ENCODE data around the gene PARP11. TPM values are rescaled to one million over a fixed set of nuclear protein-coding genes. Genes with fewer than 3 reads are reported as not detected.
A peak's percentile ranks its signal among the peaks of the same experiment; 100 is the strongest.

PARP11 gene
- 1 to 10 TPM; 1.3 to 7.9 (median 4.3) TPM for polyA plus RNA-seq
- long read RNA-seq, donor 1, full-length matches to known transcripts, result 1 of 1 reads
- long read RNA-seq, donor 1, partial matches to known transcripts, result 0 of 1 reads
- long read RNA-seq, donor 1, other reads (novel, unspliced or antisense), result 0 of 1 reads
- long read RNA-seq, donor 2, result 0 reads
- long read RNA-seq, donor 3, result 0 reads
- long read RNA-seq, donor 4, result 0 reads
- long read RNA-seq, donor 5, result 0 reads
- long read RNA-seq, donor 6, full-length matches to known transcripts, result 1 of 1 reads
- long read RNA-seq, donor 6, partial matches to known transcripts, result 0 of 1 reads
- long read RNA-seq, donor 6, other reads (novel, unspliced or antisense), result 0 of 1 reads
- long read RNA-seq, donor 7, result 0 reads
- long read RNA-seq, donor 8, full-length matches to known transcripts, result 1 of 1 reads
- long read RNA-seq, donor 8, partial matches to known transcripts, result 0 of 1 reads
- long read RNA-seq, donor 8, other reads (novel, unspliced or antisense), result 0 of 1 reads
- long read RNA-seq, donor 9, result 0 reads
- long read RNA-seq, donor 10, full-length matches to known transcripts, result 1 of 1 reads
- long read RNA-seq, donor 10, partial matches to known transcripts, result 0 of 1 reads
- long read RNA-seq, donor 10, other reads (novel, unspliced or antisense), result 0 of 1 reads

- DNase-seq (peak; percentile 98), FAIRE-seq (peak; percentile 84)
- Histone ChIP-seq H3K9me3 (ENCODE audit: control insufficient read depth in 2 of 2, insufficient read depth in 1 of 2, low read depth in 1 of 2, low read length in 1 of 2) (no peaks in the 10 kb centered on the region), H3K27ac (ENCODE audit: low read depth in 1 of 3, low read length in 2 of 3) (peak within 1 kb of the TSS; percentile 87 to 97 (median 89)), H3K36me3 (ENCODE audit: control insufficient read depth in 3 of 3, insufficient read depth in 2 of 3, low read depth in 1 of 3, low read length in 3 of 3) (no peaks in the 10 kb centered on the region), H3K4me3 (ENCODE audit: low read depth in 1 of 3, low read length in 3 of 3) (peak within 1 kb of the TSS; percentile 69 to 79 (median 72)), H3K27me3 (ENCODE audit: control insufficient read depth in 3 of 3, insufficient read depth in 3 of 3, low read length in 3 of 3) (no peaks in the 10 kb centered on the region), H3K4me1 (ENCODE audit: control insufficient read depth in 3 of 3, insufficient read depth in 2 of 3, low read depth in 1 of 3, low read length in 2 of 3) (peaks cover 2 to 9% (median 3%) of the 10 kb centered on the region in 3 donors)
- 0% methylated on average over 52 to 55 of the region's 55 CpGs for WGBS, 3 donors
Observed at GRCh38 chr12:3872800-3873636, at the start of gene PARP11. TSS of gene PARP11 (minus strand) at chr12:3873399. CDS start at chr12:3873229, 170 bp downstream.

DNA sequence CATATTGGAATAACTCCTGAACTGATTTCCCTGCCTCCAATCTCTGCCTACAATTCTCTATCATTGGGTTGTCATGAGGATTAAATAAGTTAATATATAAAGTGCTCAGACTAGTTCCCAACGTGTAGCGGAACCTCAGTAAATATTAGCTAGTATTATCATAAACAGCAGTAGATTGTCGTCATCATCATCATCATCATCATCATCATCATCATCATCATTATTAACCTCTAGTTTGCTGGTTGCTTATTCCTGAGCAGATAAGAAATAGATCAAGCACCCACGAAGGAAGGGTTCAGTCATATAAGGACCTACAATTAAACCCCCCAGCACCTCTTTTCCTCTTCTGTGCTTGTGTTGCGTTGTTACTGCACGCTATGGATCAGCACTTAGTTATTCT lies 48.8 kb upstream of the PARP11 start:
- H3K36me3 ChIP-seq (ENCODE audit: control insufficient read depth in 3 of 3, insufficient read depth in 2 of 3, low read depth in 1 of 3, low read length in 3 of 3), result no peaks in the 10 kb centered on the region
- DNase-seq, result no peak
- H3K9me3 ChIP-seq (ENCODE audit: control insufficient read depth in 2 of 2, insufficient read depth in 1 of 2, low read depth in 1 of 2, low read length in 1 of 2), result no peaks in the 10 kb centered on the region
- no peak overlapping the region for H3K27ac ChIP-seq (ENCODE audit: low read depth in 1 of 3, low read length in 2 of 3)
- WGBS, 3 donors, result 51 to 76% (median 53%) methylated on average over 6 of the region's 6 CpGs
- no peak for FAIRE-seq
- H3K27me3 ChIP-seq (ENCODE audit: control insufficient read depth in 3 of 3, insufficient read depth in 3 of 3, low read length in 3 of 3), result peaks cover 0 to 3% (median 0%) of the 10 kb centered on the region in 3 donors
- peaks cover 0 to 26% (median 2%) of the 10 kb centered on the region in 3 donors for H3K4me1 ChIP-seq (ENCODE audit: control insufficient read depth in 3 of 3, insufficient read depth in 2 of 3, low read depth in 1 of 3, low read length in 2 of 3)
- no peak overlapping the region for H3K4me3 ChIP-seq (ENCODE audit: low read depth in 1 of 3, low read length in 3 of 3)

GRCh38 chr12:3921526-3921925 lies 48.3 kb upstream of the PARP11 start:
- Histone ChIP-seq H3K4me1 (ENCODE audit: control insufficient read depth in 3 of 3, insufficient read depth in 2 of 3, low read depth in 1 of 3, low read length in 2 of 3) (peaks cover 0 to 26% (median 2%) of the 10 kb centered on the region in 3 donors), H3K36me3 (ENCODE audit: control insufficient read depth in 3 of 3, insufficient read depth in 2 of 3, low read depth in 1 of 3, low read length in 3 of 3) (no peaks in the 10 kb centered on the region), H3K9me3 (ENCODE audit: control insufficient read depth in 2 of 2, insufficient read depth in 1 of 2, low read depth in 1 of 2, low read length in 1 of 2) (no peaks in the 10 kb centered on the region), H3K4me3 (ENCODE audit: low read depth in 1 of 3, low read length in 3 of 3) (no peak overlapping the region), H3K27ac (ENCODE audit: low read depth in 1 of 3, low read length in 2 of 3) (peak overlapping the region in 1 of 3 donors; percentile 65), H3K27me3 (ENCODE audit: control insufficient read depth in 3 of 3, insufficient read depth in 3 of 3, low read length in 3 of 3) (peaks cover 0 to 3% (median 0%) of the 10 kb centered on the region in 3 donors)
- FAIRE-seq (no peak), DNase-seq (peak in 1 of 2 donors; percentile 24)
- 56 to 77% (median 69%) methylated on average over 3 of the region's 3 CpGs for WGBS, 3 donors

DNA sequence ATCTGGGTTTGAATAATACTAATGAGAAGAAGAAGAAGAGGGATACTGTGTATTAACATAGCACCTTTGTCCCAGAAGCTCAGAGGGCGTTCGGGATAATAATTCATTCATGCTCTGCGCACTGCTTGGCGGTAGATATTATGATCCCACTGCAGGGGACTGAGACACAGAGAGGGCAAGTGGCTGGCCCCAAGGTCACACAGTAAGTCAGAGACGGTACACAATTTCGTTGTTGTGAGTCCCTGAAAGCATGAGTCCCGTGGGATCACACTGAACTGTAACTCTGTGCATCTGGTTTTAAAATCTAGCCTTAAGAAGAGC lies 47.9 kb upstream of the PARP11 start:
- peaks cover 0 to 26% (median 2%) of the 10 kb centered on the region in 3 donors for H3K4me1 ChIP-seq (ENCODE audit: control insufficient read depth in 3 of 3, insufficient read depth in 2 of 3, low read depth in 1 of 3, low read length in 2 of 3)
- no peak for FAIRE-seq
- no peak overlapping the region for H3K4me3 ChIP-seq (ENCODE audit: low read depth in 1 of 3, low read length in 3 of 3)
- peak overlapping the region in 1 of 3 donors; percentile 65 for H3K27ac ChIP-seq (ENCODE audit: low read depth in 1 of 3, low read length in 2 of 3)
- 29 to 66% (median 37%) methylated on average over 7 of the region's 7 CpGs for whole genome bisulfite sequencing, 3 donors
- H3K27me3 ChIP-seq (ENCODE audit: control insufficient read depth in 3 of 3, insufficient read depth in 3 of 3, low read length in 3 of 3), result peaks cover 0 to 3% (median 0%) of the 10 kb centered on the region in 3 donors
- H3K9me3 ChIP-seq (ENCODE audit: control insufficient read depth in 2 of 2, insufficient read depth in 1 of 2, low read depth in 1 of 2, low read length in 1 of 2), result no peaks in the 10 kb centered on the region
- H3K36me3 ChIP-seq (ENCODE audit: control insufficient read depth in 3 of 3, insufficient read depth in 2 of 3, low read depth in 1 of 3, low read length in 3 of 3), result no peaks in the 10 kb centered on the region
- DNase-seq, result peak in 1 of 2 donors; percentile 57

GRCh38 chr12:3920351-3921150 lies 47.4 kb upstream of the PARP11 start:
- H3K4me3 ChIP-seq (ENCODE audit: low read depth in 1 of 3, low read length in 3 of 3), result no peak overlapping the region
- DNase-seq, result peak in 1 of 2 donors; percentile 74
- H3K27ac ChIP-seq (ENCODE audit: low read depth in 1 of 3, low read length in 2 of 3), result peak overlapping the region in 1 of 3 donors; percentile 65
- H3K27me3 ChIP-seq (ENCODE audit: control insufficient read depth in 3 of 3, insufficient read depth in 3 of 3, low read length in 3 of 3), result peaks cover 0 to 3% (median 0%) of the 10 kb centered on the region in 3 donors
- no peak for FAIRE-seq
- no peaks in the 10 kb centered on the region for H3K36me3 ChIP-seq (ENCODE audit: control insufficient read depth in 3 of 3, insufficient read depth in 2 of 3, low read depth in 1 of 3, low read length in 3 of 3)
- peaks cover 0 to 26% (median 2%) of the 10 kb centered on the region in 3 donors for H3K4me1 ChIP-seq (ENCODE audit: control insufficient read depth in 3 of 3, insufficient read depth in 2 of 3, low read depth in 1 of 3, low read length in 2 of 3)
- 15 to 43% (median 36%) methylated on average over 22 of the region's 22 CpGs for WGBS, 3 donors
- H3K9me3 ChIP-seq (ENCODE audit: control insufficient read depth in 2 of 2, insufficient read depth in 1 of 2, low read depth in 1 of 2, low read length in 1 of 2), result no peaks in the 10 kb centered on the region

GRCh38 chr12:3913278-3913677 lies 40.1 kb upstream of the PARP11 start:
- Histone ChIP-seq H3K9me3 (ENCODE audit: control insufficient read depth in 2 of 2, insufficient read depth in 1 of 2, low read depth in 1 of 2, low read length in 1 of 2) (peaks cover 0 to 10% of the 10 kb centered on the region in 2 donors), H3K36me3 (ENCODE audit: control insufficient read depth in 3 of 3, insufficient read depth in 2 of 3, low read depth in 1 of 3, low read length in 3 of 3) (no peaks in the 10 kb centered on the region), H3K27ac (ENCODE audit: low read depth in 1 of 3, low read length in 2 of 3) (no peak overlapping the region), H3K4me3 (ENCODE audit: low read depth in 1 of 3, low read length in 3 of 3) (no peak overlapping the region), H3K4me1 (ENCODE audit: control insufficient read depth in 3 of 3, insufficient read depth in 2 of 3, low read depth in 1 of 3, low read length in 2 of 3) (no peaks in the 10 kb centered on the region), H3K27me3 (ENCODE audit: control insufficient read depth in 3 of 3, insufficient read depth in 3 of 3, low read length in 3 of 3) (no peaks in the 10 kb centered on the region)
- FAIRE-seq (no peak), DNase-seq (no peak)
- WGBS, 3 donors, result 68 to 84% (median 80%) methylated on average over 5 of the region's 5 CpGs

DNA sequence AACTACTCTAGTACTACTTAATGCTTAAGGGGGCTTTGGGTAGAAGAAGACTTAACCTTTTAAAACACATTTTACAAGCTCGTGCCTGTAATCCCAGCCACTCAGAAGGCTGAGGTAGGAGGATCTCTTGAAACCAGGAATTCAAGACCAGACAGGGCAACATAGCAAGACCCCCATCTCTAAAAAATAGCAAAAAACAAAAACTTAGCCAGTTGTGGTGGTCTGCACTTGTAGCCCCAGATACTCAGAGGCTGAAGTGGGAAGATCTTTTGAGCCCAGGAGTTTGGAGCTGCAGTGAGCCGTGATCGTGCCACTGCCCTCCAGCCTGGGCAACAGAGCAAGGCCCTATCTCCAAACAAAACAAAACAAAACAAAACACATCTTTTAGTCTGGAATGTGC lies 39.7 kb upstream of the PARP11 start:
- Histone ChIP-seq H3K27me3 (ENCODE audit: control insufficient read depth in 3 of 3, insufficient read depth in 3 of 3, low read length in 3 of 3) (no peaks in the 10 kb centered on the region), H3K9me3 (ENCODE audit: control insufficient read depth in 2 of 2, insufficient read depth in 1 of 2, low read depth in 1 of 2, low read length in 1 of 2) (peaks cover 0 to 10% of the 10 kb centered on the region in 2 donors), H3K4me3 (ENCODE audit: low read depth in 1 of 3, low read length in 3 of 3) (no peak overlapping the region), H3K27ac (ENCODE audit: low read depth in 1 of 3, low read length in 2 of 3) (no peak overlapping the region), H3K4me1 (ENCODE audit: control insufficient read depth in 3 of 3, insufficient read depth in 2 of 3, low read depth in 1 of 3, low read length in 2 of 3) (no peaks in the 10 kb centered on the region), H3K36me3 (ENCODE audit: control insufficient read depth in 3 of 3, insufficient read depth in 2 of 3, low read depth in 1 of 3, low read length in 3 of 3) (no peaks in the 10 kb centered on the region)
- 84 to 95% (median 90%) methylated on average over 3 of the region's 3 CpGs for WGBS, 3 donors
- DNase-seq (no peak), FAIRE-seq (no peak)
